ENCODE measurements around the gene FNDC3B.
"Not testable (repeated sequence)": the region's sequence is repeated elsewhere in the genome, so short reads cannot be mapped to it uniquely, and the experiment has no call there.

FNDC3B gene

DNA sequence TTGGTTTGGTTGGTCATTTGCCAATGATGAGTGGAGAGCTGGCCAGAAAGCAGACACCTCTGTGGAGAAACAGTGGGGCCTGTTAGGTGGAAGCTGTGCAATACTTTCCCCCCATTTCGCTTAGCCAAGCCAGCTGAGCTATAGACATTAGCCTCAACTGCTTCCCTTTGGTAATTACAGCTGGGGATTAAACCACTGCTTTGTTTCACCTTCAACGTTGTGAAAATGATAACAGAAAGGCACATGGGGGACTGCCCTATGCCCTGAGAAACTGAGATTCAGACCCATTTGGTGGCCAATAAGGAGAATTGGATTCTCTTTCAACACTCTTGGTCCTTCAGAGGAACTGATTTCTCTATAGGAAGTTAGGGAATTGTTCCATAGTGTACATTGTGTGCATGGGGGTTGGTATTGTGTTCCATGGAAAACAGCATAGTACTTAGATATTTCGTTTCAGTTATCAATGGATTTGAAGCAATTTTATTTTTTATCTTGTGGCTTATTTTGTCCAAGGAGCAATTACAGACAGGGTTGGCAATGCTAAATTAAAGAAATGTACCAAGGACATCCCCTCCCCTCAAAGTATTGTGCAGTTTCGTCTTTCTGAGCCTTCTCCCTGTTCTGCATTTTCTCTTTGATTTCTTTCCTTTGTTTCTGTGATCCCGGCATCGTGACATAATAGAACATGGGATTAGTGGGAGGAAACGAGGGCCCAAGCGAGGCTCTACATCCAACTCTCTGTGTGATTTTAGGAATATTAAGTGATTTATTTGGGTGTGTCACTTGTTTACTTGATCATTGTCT is 194.3 kb downstream of the FNDC3B start:
- no peak for DNase-seq (ENCODE audit: low read depth, low spot score)

- DNase-seq (ENCODE audit: low read depth, low spot score) = no peak
Observed at GRCh38 chr3:172235698-172236097, 196.3 kb downstream of the FNDC3B start.

DNA sequence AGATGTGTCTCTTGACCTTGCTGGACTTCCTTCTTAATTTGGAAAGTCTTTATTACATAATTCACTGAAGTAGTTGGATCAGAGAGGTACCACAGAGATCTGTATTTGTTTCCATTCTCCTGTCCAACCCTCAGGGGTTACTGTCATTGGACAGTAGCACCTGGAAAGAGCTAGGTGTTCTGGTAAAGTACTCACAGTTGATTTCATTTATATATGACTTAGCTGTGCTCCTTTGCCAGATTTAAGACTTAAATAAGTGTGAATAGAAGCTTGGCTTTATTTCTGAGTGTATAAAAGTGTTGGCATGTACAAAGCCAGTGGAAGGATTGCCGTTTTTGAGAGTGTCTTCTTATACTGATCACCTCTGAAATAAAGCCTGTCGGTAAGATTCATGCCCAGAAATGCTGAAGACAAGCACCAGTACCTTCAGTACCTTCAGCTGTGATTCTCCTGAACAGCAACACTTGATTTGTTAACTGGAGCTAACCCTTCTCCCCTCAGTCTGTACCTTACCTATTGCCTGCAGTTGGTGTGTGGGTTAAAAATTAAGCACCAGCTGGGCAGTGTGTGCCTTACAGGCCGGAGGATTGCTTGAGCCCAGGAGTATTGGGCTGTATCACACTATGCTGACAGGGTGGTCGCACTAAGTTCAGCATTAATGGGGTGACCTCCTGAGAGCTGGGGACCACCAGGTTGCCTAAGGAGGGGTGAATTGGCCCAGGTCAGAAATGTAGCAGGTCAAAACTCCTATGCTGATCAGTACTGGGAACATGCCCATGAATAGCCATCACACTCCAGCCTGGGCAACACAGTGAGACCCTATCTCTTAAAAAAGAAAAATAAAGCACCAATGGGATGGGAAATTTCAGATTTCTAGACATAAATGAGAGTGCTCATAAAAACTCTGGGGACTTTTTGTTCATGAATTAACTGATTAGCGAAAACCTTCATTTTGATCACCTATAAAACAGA is 197.7 kb downstream of the FNDC3B start:
- DNase-seq (ENCODE audit: low read depth, low spot score) = no peak

DNA sequence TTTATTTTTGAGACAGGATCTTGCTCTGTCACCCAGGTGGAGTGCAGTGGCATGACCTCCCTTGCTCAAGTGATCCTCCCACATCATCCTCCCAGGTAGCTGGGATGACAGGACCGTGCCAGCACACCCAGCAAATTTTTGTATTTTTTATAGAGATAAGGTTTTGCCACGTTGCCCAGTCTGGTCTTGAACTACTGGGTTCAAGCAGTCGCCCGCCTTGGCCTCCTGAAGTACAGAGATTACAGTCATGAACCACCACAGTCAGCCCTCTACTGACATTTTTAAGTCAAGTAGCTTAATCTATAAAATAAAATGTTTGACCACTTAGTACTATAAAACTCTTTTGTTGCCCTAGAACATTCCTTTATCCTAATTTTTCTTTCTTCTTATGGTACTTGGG is 198.8 kb downstream of the FNDC3B start:
- DNase-seq (ENCODE audit: low read depth, low spot score) = no peak

DNA sequence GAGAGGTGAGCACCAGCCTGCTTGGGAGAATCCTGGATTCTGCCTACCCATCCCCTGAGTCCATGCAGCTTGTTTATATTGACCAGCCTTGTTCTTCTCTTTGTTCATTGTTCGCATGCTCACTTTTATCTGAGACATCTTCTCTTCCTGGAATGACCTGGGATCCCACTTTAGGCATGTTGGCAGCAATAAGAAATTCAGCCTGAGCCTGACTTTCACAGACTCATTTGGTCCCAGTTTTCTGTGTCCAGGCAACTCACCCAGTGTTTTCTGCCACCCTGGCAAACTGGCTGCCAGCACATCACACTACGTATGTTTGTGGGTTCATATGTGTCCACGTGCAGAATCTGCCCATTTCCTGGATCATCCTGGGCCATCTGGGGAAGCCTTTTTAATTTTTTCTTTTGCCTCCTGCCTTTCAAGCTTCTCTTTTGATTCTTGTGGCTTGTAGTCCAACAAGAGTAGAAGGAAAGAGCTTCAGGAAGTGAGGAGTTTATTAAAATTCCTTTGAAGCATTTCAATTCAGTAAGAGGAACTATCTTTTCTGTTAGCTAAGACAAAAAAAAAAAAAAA is 199.9 kb downstream of the FNDC3B start:
- DNase-seq (ENCODE audit: low read depth, low spot score) = no peak

- DNase-seq (ENCODE audit: low read depth, low spot score) = no peak
Observed at GRCh38 chr3:172241405-172241804, 202.0 kb downstream of the FNDC3B start.

- DNase-seq (ENCODE audit: low read depth, low spot score) = not testable (repeated sequence)
Observed at GRCh38 chr3:172242471-172242870, 203.1 kb downstream of the FNDC3B start.

DNA sequence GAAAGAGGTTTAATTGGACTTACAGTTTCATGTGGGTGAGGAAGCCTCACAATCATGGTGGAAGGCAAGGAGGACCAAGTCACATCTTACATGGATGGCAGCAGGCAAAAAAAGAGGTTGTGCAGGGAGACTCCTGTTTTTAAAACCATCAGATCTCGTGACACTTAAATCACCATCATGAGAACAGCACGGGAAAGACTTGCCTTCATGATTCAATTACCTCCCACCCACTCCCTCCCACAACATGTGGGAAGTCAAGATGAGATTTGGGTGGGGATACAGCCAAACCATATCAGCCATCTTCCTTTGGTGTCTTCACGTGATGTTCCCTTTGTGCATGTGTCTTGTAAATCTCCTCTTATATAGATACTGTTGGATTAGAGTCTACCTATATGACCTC is 204.0 kb downstream of the FNDC3B start:
- DNase-seq (ENCODE audit: low read depth, low spot score) = not testable (repeated sequence)

GRCh38 chr3:172244011-172244410 is 204.6 kb downstream of the FNDC3B start:
- no peak for DNase-seq (ENCODE audit: low read depth, low spot score)

GRCh38 chr3:172245241-172245640 is 205.9 kb downstream of the FNDC3B start:
- no peak for DNase-seq (ENCODE audit: low read depth, low spot score)

DNA sequence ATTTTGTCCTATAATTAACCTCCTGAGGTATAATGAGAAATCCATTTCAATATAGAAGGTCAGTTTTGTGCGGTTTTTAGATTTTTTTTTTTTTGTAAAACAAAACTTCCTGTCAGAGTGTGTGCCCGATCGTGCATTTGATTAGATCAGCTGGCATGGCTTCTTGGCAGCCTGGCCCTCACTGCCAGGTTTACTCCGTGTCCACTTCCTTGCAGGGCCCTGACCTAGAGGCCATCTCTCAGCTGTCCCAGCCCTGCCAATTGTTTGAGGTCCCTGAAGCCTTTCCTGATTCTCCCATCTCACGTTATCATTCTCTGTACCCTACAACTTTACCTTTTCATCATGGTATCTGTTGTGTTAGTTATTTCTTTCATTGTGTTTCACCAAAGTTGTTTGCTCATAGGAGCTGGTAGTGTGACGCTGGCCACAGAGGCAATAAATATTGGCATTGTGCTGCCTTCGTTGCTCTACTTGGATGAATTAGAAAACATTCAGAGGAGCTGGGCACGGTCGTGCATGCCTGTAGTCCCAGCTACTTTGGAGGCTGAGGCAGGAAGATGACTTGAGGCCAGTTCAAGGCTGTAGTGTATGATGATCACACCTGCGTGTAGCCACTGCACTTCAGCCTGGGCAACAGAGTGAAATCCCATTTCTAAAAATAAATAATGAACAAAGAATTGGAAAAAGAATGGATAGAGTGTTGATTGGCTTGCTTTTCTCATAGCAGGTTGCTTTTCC is 206.9 kb downstream of the FNDC3B start:
- no peak for DNase-seq (ENCODE audit: low read depth, low spot score)

GRCh38 chr3:172247525-172248274 is 208.3 kb downstream of the FNDC3B start:
- DNase-seq (ENCODE audit: low read depth, low spot score) = no peak

GRCh38 chr3:172249039-172249438 is 209.7 kb downstream of the FNDC3B start:
- DNase-seq (ENCODE audit: low read depth, low spot score) = no peak

- no peak for DNase-seq (ENCODE audit: low read depth, low spot score)
Observed at GRCh38 chr3:172251211-172251610, 211.8 kb downstream of the FNDC3B start.

DNA sequence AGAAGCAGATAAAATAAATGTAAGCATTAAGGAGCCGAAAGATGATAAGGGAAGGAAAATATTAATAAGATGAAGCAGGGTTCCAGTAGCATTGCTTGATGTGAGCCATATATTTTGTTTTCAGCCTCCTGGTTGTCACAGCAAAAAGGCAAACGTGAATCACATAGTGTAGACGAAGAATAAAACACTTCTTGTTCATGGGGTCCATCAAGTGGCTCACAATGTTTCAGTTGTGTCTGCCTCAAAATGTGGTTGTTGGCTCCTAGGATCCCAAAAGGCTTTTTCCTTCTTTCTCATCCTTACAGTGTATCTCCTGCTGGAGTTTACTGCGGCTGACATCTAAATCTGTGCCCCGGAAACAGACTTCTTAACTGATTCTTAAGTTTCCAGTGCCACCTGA is 213.8 kb downstream of the FNDC3B start:
- DNase-seq (ENCODE audit: low read depth, low spot score) = no peak

DNA sequence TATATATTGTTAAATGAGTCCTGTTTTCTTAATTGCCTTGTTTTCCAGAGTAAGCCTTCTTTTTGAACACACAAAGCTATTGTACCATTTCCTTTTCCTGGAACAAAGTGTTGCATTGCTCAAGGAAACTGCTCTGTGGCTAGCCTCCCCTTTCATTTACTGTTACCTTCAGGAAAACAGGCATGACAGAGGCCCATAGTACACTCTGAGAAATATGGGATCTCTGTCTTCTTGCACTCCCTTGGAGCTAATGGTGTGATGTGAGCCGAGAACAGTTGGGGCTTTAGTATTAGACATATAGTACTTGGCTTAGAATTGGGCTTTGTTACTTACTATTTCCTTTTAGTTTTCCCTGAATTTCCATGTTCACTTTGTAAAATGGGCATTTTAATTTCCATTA is 215.2 kb downstream of the FNDC3B start:
- no peak for DNase-seq (ENCODE audit: low read depth, low spot score)

- DNase-seq (ENCODE audit: low read depth, low spot score) = not testable (repeated sequence)
Observed at GRCh38 chr3:172255321-172255720, 215.9 kb downstream of the FNDC3B start.

GRCh38 chr3:172256101-172256734 is 216.8 kb downstream of the FNDC3B start:
- DNase-seq (ENCODE audit: low read depth, low spot score) = no peak

- no peak for DNase-seq (ENCODE audit: low read depth, low spot score)
Observed at GRCh38 chr3:172257648-172258400, 218.4 kb downstream of the FNDC3B start.

GRCh38 chr3:172258624-172259023 is 219.2 kb downstream of the FNDC3B start:
- DNase-seq (ENCODE audit: low read depth, low spot score) = no peak

Measured in ELF-1 (cell line).